PC-3 (cell line): Measurements from ENCODE around the gene MYOCD. TPM values are rescaled to one million over a fixed set of nuclear protein-coding genes. Genes with fewer than 3 reads are reported as not detected.

ENCODE experiments used
- ATAC-seq: fragments of 200-7000 bp; cut with Tn5 transposase; 2 replicates; pipeline ENCODE4 v1.9.1; 2020; ENCODE audit warnings: mild to moderate bottlenecking, moderate library complexity
- BruUV-seq: library from RNA; stranded (reverse); fragments of 400-500 nt; replicated peaks from 2 replicates; lab custom pipeline; 2021; lab: Mats Ljungman, UMichigan
- CTCF ChIA-PET: fragments of 300-600 bp; sonication (Branson Sonifier 250); formaldehyde crosslinking; loops from one replicate; lab custom pipeline; 2022; ENCODE audit warnings: antibody characterized with exemption; lab: Charles Lee
- POLR2A ChIA-PET: fragments of 300-600 bp; sonication (Branson Sonifier 250); formaldehyde crosslinking; loops from one replicate; lab custom pipeline; 2022; ENCODE audit warnings: antibody characterized with exemption; ENCODE audit not compliant: unreplicated experiment; lab: Charles Lee
- DNase-seq: peaks from one replicate; pipeline ENCODE4 v3.0.0-alpha.2; 2015
- H2AFZ ChIP-seq: fragments of 300-600 bp; sonication (generic); 2 replicates; pipeline ENCODE4 v1.6.0; 2016; ENCODE audit warnings: antibody characterized with exemption, low read length
- H3F3A ChIP-seq: fragments of 300-600 bp; sonication (generic); one replicate; pipeline ENCODE4 v1.6.0; 2017; ENCODE audit warnings: antibody characterized with exemption, low read length, control low read depth, mild to moderate bottlenecking; ENCODE audit not compliant: unreplicated experiment
- H3K27ac ChIP-seq: fragments of 300-600 bp; sonication (generic); 2 replicates; pipeline ENCODE4 v1.5.1; 2016; ENCODE audit warnings: mild to moderate bottlenecking, low read length
- H3K27me3 ChIP-seq: fragments of 300-600 bp; sonication (generic); 2 replicates; pipeline ENCODE4 v1.6.1; 2016; ENCODE audit warnings: low read length, mixed read lengths
- H3K36me3 ChIP-seq: fragments of 300-600 bp; sonication (generic); 2 replicates; pipeline ENCODE4 v1.6.1; 2016; ENCODE audit warnings: low read depth, mixed run types, low read length, mixed read lengths
- H3K4me1 ChIP-seq: fragments of 300-600 bp; sonication (generic); 2 replicates; pipeline ENCODE4 v1.5.1; 2016; ENCODE audit warnings: low read length; ENCODE audit not compliant: insufficient read depth
- H3K4me2 ChIP-seq: fragments of 300-600 bp; sonication (generic); 2 replicates; pipeline ENCODE4 v1.6.0; 2016; ENCODE audit warnings: low read length
- H3K4me3 ChIP-seq: fragments of 300-600 bp; sonication (generic); 2 replicates; pipeline ENCODE4 v1.5.1; 2016; ENCODE audit warnings: mild to moderate bottlenecking, low read length, mixed read lengths
- H3K79me2 ChIP-seq: fragments of 300-600 bp; sonication (generic); 2 replicates; pipeline ENCODE4 v1.6.1; 2017; ENCODE audit warnings: low read length, mixed read lengths
- H3K9ac ChIP-seq: fragments of 300-600 bp; sonication (generic); 2 replicates; pipeline ENCODE4 v1.6.0; 2016; ENCODE audit warnings: mild to moderate bottlenecking, low read length
- H3K9me2 ChIP-seq: fragments of 300-600 bp; sonication (generic); replicated peaks from 2 replicates; pipeline ENCODE4 v1.6.1; 2016; ENCODE audit warnings: mixed run types, low read length, mixed read lengths
- H3K9me3 ChIP-seq: fragments of 300-600 bp; sonication (generic); 2 replicates; pipeline ENCODE4 v1.6.1; 2016; ENCODE audit warnings: low read length, mixed read lengths
- H4K20me1 ChIP-seq: fragments of 300-600 bp; sonication (generic); 2 replicates; pipeline ENCODE4 v1.6.1; 2016; ENCODE audit warnings: low read length, mixed read lengths
- EZH2 ChIP-seq: fragments of 300-600 bp; sonication (generic); IDR thresholded peaks from one replicate; pipeline ENCODE4 v1.6.1; 2017; ENCODE audit warnings: antibody characterized with exemption, mild to moderate bottlenecking, low read length; ENCODE audit not compliant: unreplicated experiment
- EZH2phosphoT487 ChIP-seq: fragments of 300-600 bp; sonication (generic); IDR thresholded peaks from 2 replicates; pipeline ENCODE4 v1.6.1; 2018; ENCODE audit warnings: mild to moderate bottlenecking, antibody characterized with exemption, low read length, borderline replicate concordance
- intact Hi-C: fragments of 100-400 bp; cut with micrococcal nuclease; formaldehyde crosslinking; loops from 2 replicates; pipeline ENCODE4 v1.9.0; 2023
- total RNA-seq: library from RNA; depleted of rRNA; stranded (reverse); fragments of >200 nt; gene quantifications from 2 replicates; pipeline ENCODE4 v1.2.3, GENCODE V29; 2014
- TF ChIP-seq, protein P1 (sequence below): fragments of 300-600 bp; sonication (generic); conservative IDR thresholded peaks from 2 replicates; pipeline ENCODE4 v1.5.1; 2017; ENCODE audit warnings: antibody characterized with exemption, low read depth, mild to moderate bottlenecking, low read length

The MYOCD gene
- total RNA-seq, 1 experiment from 2014 or later = not detected

DNA sequence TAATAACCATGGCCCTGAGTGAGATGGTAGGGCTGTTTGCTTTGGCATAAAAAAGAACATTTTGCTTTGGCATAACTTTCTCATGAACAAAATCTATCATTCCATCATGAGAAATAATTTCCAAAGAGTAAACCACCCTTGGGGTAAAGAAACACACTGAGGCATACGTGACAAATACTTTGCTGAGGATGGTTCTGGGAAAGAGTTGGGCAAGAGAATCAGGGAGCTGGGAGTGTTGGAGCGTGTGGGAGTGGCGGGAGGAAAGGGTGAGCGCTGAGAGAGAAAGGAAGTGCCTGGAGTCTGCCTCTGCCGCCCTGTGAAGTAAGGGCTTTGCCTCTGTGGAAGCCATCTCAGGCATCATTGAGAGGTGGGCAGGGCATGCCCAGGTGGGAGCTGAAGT lies 63.4 kb downstream of the MYOCD start:
- Histone ChIP-seq H3K4me3 (no peak overlapping the region), H3K36me3 (no peaks in the 10 kb centered on the region), H3K27ac (no peak overlapping the region), H3K9ac (no peak overlapping the region), H3K9me3 (no peaks in the 10 kb centered on the region), H4K20me1 (no peaks in the 10 kb centered on the region), H3K9me2 (no peaks in the 10 kb centered on the region), H3K79me2 (no peaks in the 10 kb centered on the region), H2AFZ (no peak overlapping the region), H3K4me1 (0 out of 2 replicates have a peak, but pooled peaks cover 6% of the 10 kb centered on the region), H3K4me2 (no peak overlapping the region), H3F3A (no peaks in the 10 kb centered on the region), H3K27me3 (0 out of 2 replicates have a peak, but pooled peaks cover 9% of the 10 kb centered on the region)
- TF ChIP-seq EZH2phosphoT487 (no peak), EZH2 (no peak)
- DNase-seq (no peak), ATAC-seq (no peak)
- CTCF ChIA-PET = no interaction called here
- intact Hi-C loops = no loop called here
- no TSS peak for BruUV-seq
- POLR2A ChIA-PET = no interaction called here

DNA sequence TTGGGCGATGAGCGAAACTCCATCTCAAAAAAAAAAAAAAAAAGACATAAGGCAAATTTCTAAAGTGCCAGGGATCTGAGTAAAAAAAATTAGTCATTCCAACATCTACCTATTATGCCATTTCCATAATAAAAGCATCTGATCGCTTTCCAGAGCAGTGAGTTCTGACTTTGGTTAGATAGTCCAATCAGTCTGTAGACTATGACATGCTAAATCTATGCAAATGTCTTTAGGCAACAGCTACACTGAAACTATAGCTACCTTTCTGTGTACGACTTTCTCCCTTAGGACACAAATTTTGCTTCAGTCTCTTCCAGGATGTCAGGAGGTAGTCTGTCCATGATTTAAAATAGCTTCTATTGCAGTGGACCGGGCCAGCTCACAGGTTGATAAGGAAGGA lies 64.7 kb downstream of the MYOCD start:
- Histone ChIP-seq H3K27me3 (peaks cover 17% of the 10 kb centered on the region), H3K4me3 (no peak overlapping the region), H3K9me2 (no peaks in the 10 kb centered on the region), H4K20me1 (no peaks in the 10 kb centered on the region), H3K9ac (no peak overlapping the region), H3F3A (no peaks in the 10 kb centered on the region), H3K9me3 (no peaks in the 10 kb centered on the region), H2AFZ (no peak overlapping the region), H3K79me2 (no peaks in the 10 kb centered on the region), H3K4me1 (0 out of 2 replicates have a peak, but pooled peaks cover 6% of the 10 kb centered on the region), H3K36me3 (no peaks in the 10 kb centered on the region), H3K27ac (no peak overlapping the region), H3K4me2 (no peak overlapping the region)
- TF ChIP-seq, protein P1, sequence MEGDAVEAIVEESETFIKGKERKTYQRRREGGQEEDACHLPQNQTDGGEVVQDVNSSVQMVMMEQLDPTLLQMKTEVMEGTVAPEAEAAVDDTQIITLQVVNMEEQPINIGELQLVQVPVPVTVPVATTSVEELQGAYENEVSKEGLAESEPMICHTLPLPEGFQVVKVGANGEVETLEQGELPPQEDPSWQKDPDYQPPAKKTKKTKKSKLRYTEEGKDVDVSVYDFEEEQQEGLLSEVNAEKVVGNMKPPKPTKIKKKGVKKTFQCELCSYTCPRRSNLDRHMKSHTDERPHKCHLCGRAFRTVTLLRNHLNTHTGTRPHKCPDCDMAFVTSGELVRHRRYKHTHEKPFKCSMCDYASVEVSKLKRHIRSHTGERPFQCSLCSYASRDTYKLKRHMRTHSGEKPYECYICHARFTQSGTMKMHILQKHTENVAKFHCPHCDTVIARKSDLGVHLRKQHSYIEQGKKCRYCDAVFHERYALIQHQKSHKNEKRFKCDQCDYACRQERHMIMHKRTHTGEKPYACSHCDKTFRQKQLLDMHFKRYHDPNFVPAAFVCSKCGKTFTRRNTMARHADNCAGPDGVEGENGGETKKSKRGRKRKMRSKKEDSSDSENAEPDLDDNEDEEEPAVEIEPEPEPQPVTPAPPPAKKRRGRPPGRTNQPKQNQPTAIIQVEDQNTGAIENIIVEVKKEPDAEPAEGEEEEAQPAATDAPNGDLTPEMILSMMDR = no peak
- TF ChIP-seq EZH2 (no peak), EZH2phosphoT487 (no peak)
- ChIA-PET POLR2A (no interaction called here), CTCF (no interaction called here)
- DNase-seq (no peak), ATAC-seq (no peak)
- BruUV-seq = no TSS peak
- intact Hi-C loops = no loop called here

DNA sequence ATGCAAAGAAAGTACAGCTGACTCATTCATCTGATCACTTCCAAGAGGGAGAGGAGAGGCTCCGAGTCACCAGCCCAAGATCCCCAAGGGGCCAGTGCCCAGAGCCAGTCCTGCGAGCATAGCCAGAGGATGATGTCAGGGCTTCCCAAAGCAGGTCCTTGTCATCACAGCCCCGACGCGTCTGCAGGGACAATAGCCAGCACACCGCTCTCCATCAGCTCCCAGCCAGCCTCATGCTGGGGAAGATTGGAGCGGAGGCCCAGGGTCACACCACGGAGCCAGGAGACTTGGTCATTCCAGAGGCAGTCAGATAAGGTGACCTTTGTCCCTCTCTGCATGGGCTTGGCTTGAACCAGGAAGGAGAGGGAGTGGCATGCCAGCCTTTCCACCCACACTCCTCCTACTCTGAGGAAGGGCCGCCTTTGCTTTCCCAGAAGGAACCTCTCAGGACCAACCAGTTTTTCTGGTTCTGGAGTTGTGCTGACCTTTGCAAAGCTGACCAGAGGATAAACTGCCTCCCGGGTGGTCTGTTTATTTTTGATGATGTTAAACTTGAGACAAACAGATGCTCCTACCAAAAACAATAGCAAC lies 65.3 kb downstream of the MYOCD start:
- Histone ChIP-seq H3F3A (no peaks in the 10 kb centered on the region), H4K20me1 (no peaks in the 10 kb centered on the region), H3K27me3 (peaks cover 23% of the 10 kb centered on the region), H3K4me1 (0 out of 2 replicates have a peak, but pooled peaks cover 6% of the 10 kb centered on the region), H3K9me2 (no peaks in the 10 kb centered on the region), H3K4me3 (0 out of 2 replicates have a peak overlapping the region, but pooled peaks have one; percentile 1), H3K27ac (no peak overlapping the region), H3K9ac (no peak overlapping the region), H3K9me3 (no peaks in the 10 kb centered on the region), H2AFZ (no peak overlapping the region), H3K4me2 (0 out of 2 replicates have a peak overlapping the region, but pooled peaks have one; percentile 8), H3K79me2 (no peaks in the 10 kb centered on the region), H3K36me3 (no peaks in the 10 kb centered on the region)
- DNase-seq = peak; percentile 41
- POLR2A ChIA-PET = no interaction called here
- no peak for ATAC-seq
- TF ChIP-seq EZH2 (no peak), EZH2phosphoT487 (no peak)
- TF ChIP-seq, protein P1 = no peak
- no TSS peak for BruUV-seq
- intact Hi-C loops = no loop called here
- CTCF ChIA-PET = no interaction called here
